Upper lobe of right lung (tissue), 1 donor: ENCODE data around the gene PADI2. TPM values are rescaled to one million over a fixed set of nuclear protein-coding genes. Genes with fewer than 3 reads are reported as not detected.

Source experiments
- ATAC-seq: fragments of 200-7000 bp; cut with Tn5 transposase; one replicate; pipeline ENCODE4 v1.9.1; 2020; ENCODE audit warnings: mild to moderate bottlenecking, moderate library complexity
- DNase-seq: peaks from one replicate; pipeline ENCODE4 v3.0.0-alpha.2; 2020
- H3K27ac ChIP-seq: fragments of 200-600 bp; one replicate; pipeline ENCODE4 v1.8.0; 2022
- H3K27me3 ChIP-seq: fragments of 200-600 bp; one replicate; pipeline ENCODE4 v1.8.0; 2022; ENCODE audit warnings: mild to moderate bottlenecking
- H3K36me3 ChIP-seq: fragments of 200-600 bp; one replicate; pipeline ENCODE4 v1.8.0; 2022
- H3K4me1 ChIP-seq: fragments of 200-600 bp; one replicate; pipeline ENCODE4 v1.8.0; 2022
- H3K4me3 ChIP-seq: fragments of 200-600 bp; one replicate; pipeline ENCODE4 v1.8.0; 2022; ENCODE audit warnings: mild to moderate bottlenecking
- H3K9me3 ChIP-seq: fragments of 200-600 bp; one replicate; pipeline ENCODE4 v1.8.0; 2022
- CTCF ChIP-seq: fragments of 200-600 bp; IDR thresholded peaks from one replicate; pipeline ENCODE4 v1.8.0; 2022; ENCODE audit warnings: antibody characterized with exemption
- intact Hi-C: fragments of 100-400 bp; cut with DNase I; formaldehyde crosslinking; loops from one replicate; pipeline ENCODE4 v1.11.0; 2022
- total RNA-seq: library from RNA; stranded (reverse); fragmentation: NEBNext Ultra II Directional; extraction: Animal tissue kit (Norgen Biotek cat#: 25700); gene quantifications from one replicate; pipeline ENCODE4 v1.2.1, GENCODE V29; 2021
- donor health status: DM: no; HTN: yes; CAD: no; lungs with severe emphysema.

Gene PADI2
- total RNA-seq, 1 donor from 2014 or later: 20.0 TPM

GRCh38 chr1:17056551-17056950 lies 62.7 kb downstream of the PADI2 start:
- H3K4me1 ChIP-seq: peaks cover 22% of the 10 kb centered on the region
- no peak for DNase-seq
- intact Hi-C loops: no loop called here

GRCh38 chr1:17055801-17056200 lies 63.5 kb downstream of the PADI2 start:
- no peak for ATAC-seq
- Histone ChIP-seq H3K4me1 (peaks cover 22% of the 10 kb centered on the region), H3K9me3 (no peaks in the 10 kb centered on the region), H3K36me3 (peaks cover 1% of the 10 kb centered on the region), H3K4me3 (no peak overlapping the region), H3K27me3 (no peaks in the 10 kb centered on the region), H3K27ac (no peak overlapping the region)
- intact Hi-C loops: no loop called here
- TF ChIP-seq CTCF: no peak
- no peak for DNase-seq

More at GRCh38 chr1:17056551-17056950, 62.7 kb downstream of the PADI2 start:
- Histone ChIP-seq H3K36me3 (no peaks in the 10 kb centered on the region), H3K9me3 (no peaks in the 10 kb centered on the region), H3K4me3 (no peak overlapping the region), H3K27me3 (no peaks in the 10 kb centered on the region), H3K27ac (no peak overlapping the region)
- no peak for TF ChIP-seq CTCF
- no peak for ATAC-seq

- Histone ChIP-seq H3K4me1 (peaks cover 16% of the 10 kb centered on the region), H3K27ac (peak within 1 kb of the TSS; percentile 89), H3K27me3 (no peaks in the 10 kb centered on the region), H3K9me3 (no peaks in the 10 kb centered on the region), H3K4me3 (peak within 1 kb of the TSS; percentile 92), H3K36me3 (peaks cover 18% of the 10 kb centered on the region)
- TF ChIP-seq CTCF: no peak
- peak; percentile 99 for DNase-seq
- intact Hi-C loops: no loop called here
- ATAC-seq: peak; percentile 99
Observed at GRCh38 chr1:17053685-17054410, 65.4 kb downstream of the PADI2 start, which contains the start of gene SDHB. SDHB (minus strand) TSS chr1:17054032; CDS start chr1:17054019, 13 bp downstream.

- DNase-seq (no peak), ATAC-seq (no peak)
- H3K4me3 ChIP-seq: peak overlapping the region; percentile 92
- intact Hi-C loops: no loop called here
- no peaks in the 10 kb centered on the region for H3K9me3 ChIP-seq
- peaks cover 18% of the 10 kb centered on the region for H3K36me3 ChIP-seq
- peak overlapping the region; percentile 89 for H3K27ac ChIP-seq
- no peaks in the 10 kb centered on the region for H3K27me3 ChIP-seq
- peaks cover 16% of the 10 kb centered on the region for H3K4me1 ChIP-seq
- no peak for TF ChIP-seq CTCF
Observed at GRCh38 chr1:17053086-17053684, 66.1 kb downstream of the PADI2 start.

GRCh38 chr1:17052641-17053040 lies 66.6 kb downstream of the PADI2 start:
- H3K36me3 ChIP-seq: peaks cover 18% of the 10 kb centered on the region
- H3K27me3 ChIP-seq: no peaks in the 10 kb centered on the region
- H3K27ac ChIP-seq: no peak overlapping the region
- ATAC-seq (no peak), DNase-seq (no peak)
- H3K9me3 ChIP-seq: no peaks in the 10 kb centered on the region
- TF ChIP-seq CTCF: no peak
- peaks cover 16% of the 10 kb centered on the region for H3K4me1 ChIP-seq
- peak overlapping the region; percentile 92 for H3K4me3 ChIP-seq
- intact Hi-C loops: no loop called here
